NCI-H1048 (cell line): ENCODE measurements around the gene VOPP1.

Experiments used
- DNase-seq: peaks from one replicate; lab custom pipeline; 2025; lab: John Stamatoyannopoulos, UW

VOPP1 gene

GRCh38 chr7:55468495-55468894 lies 103.8 kb downstream of the VOPP1 start:
- DNase-seq, result no peak

GRCh38 chr7:55467047-55467593 lies 105.2 kb downstream of the VOPP1 start:
- DNase-seq, result no peak

- DNase-seq, result no peak
Observed at GRCh38 chr7:55465691-55466090, 106.6 kb downstream of the VOPP1 start.

- no peak for DNase-seq
Observed at GRCh38 chr7:55464422-55464821, 107.9 kb downstream of the VOPP1 start.

GRCh38 chr7:55463686-55464262 lies 108.5 kb downstream of the VOPP1 start:
- DNase-seq, result no peak

GRCh38 chr7:55458351-55458750 lies 114.0 kb downstream of the VOPP1 start:
- no peak for DNase-seq

- no peak for DNase-seq
Observed at GRCh38 chr7:55457801-55458200, 114.5 kb downstream of the VOPP1 start.

- no peak for DNase-seq
Observed at GRCh38 chr7:55452971-55453370, 119.3 kb downstream of the VOPP1 start.

- no peak for DNase-seq
Observed at GRCh38 chr7:55449992-55450535, 122.2 kb downstream of the VOPP1 start.

- no peak for DNase-seq
Observed at GRCh38 chr7:55449205-55449991, 122.9 kb downstream of the VOPP1 start.

GRCh38 chr7:55448526-55448925 lies 123.8 kb downstream of the VOPP1 start:
- no peak for DNase-seq

GRCh38 chr7:55444786-55445185 lies 127.5 kb downstream of the VOPP1 start:
- no peak for DNase-seq

GRCh38 chr7:55441774-55442522 lies 130.4 kb downstream of the VOPP1 start:
- no peak for DNase-seq

- DNase-seq, result no peak
Observed at GRCh38 chr7:55441002-55441401, 131.3 kb downstream of the VOPP1 start.

- DNase-seq, result no peak
Observed at GRCh38 chr7:55440040-55440690, 132.1 kb downstream of the VOPP1 start.

- no peak for DNase-seq
Observed at GRCh38 chr7:55439627-55440026, 132.7 kb downstream of the VOPP1 start.

- DNase-seq, result no peak
Observed at GRCh38 chr7:55438757-55439525, 133.4 kb downstream of the VOPP1 start.

GRCh38 chr7:55438085-55438756 lies 134.1 kb downstream of the VOPP1 start:
- DNase-seq, result no peak

- DNase-seq, result no peak
Observed at GRCh38 chr7:55437375-55437774, 134.9 kb downstream of the VOPP1 start.

- DNase-seq, result no peak
Observed at GRCh38 chr7:55436457-55436856, 135.8 kb downstream of the VOPP1 start.

- no peak for DNase-seq
Observed at GRCh38 chr7:55435466-55435865, 136.8 kb downstream of the VOPP1 start.
